Activated CD4-positive, alpha-beta T cell treated with anti-CD3 and anti-CD28 coated beads for 36 hours (primary cell): ENCODE data around the gene INSR. TPM values are rescaled to one million over a fixed set of nuclear protein-coding genes. Genes with fewer than 3 reads are reported as not detected.
"Not testable (repeated sequence)": the region's sequence is repeated elsewhere in the genome, so short reads cannot be mapped to it uniquely, and the experiment has no call there.

ENCODE experiments used
- ATAC-seq: fragments of 200-7000 bp; cut with Tn5 transposase; one replicate; pipeline ENCODE4 v1.10.0; 2021; ENCODE audit warnings: mild to moderate bottlenecking, moderate library complexity
- CTCF ChIA-PET: fragments of 350-600 bp; sonication (Branson Sonifier 250); formaldehyde crosslinking; loops from one replicate; lab custom pipeline; 2021; ENCODE audit warnings: antibody characterized with exemption; lab: Charles Lee
- POLR2A ChIA-PET: fragments of 350-600 bp; sonication (Branson Sonifier 250); formaldehyde crosslinking; loops from one replicate; lab custom pipeline; 2021; ENCODE audit warnings: antibody characterized with exemption, inconsistent platforms; lab: Charles Lee
- DNase-seq: peaks from one replicate; pipeline ENCODE4 v3.0.0-alpha.2; 2020
- H3K27ac Mint-ChIP-seq: one replicate; pipeline ENCODE4 v1.8.0; 2021; ENCODE audit warnings: mixed read lengths
- H3K27me3 Mint-ChIP-seq: one replicate; pipeline ENCODE4 v1.8.0; 2021; ENCODE audit warnings: mixed read lengths
- H3K36me3 Mint-ChIP-seq: one replicate; pipeline ENCODE4 v1.8.0; 2021; ENCODE audit warnings: low read depth, mixed read lengths
- H3K4me1 Mint-ChIP-seq: one replicate; pipeline ENCODE4 v1.8.0; 2021; ENCODE audit warnings: mixed read lengths
- H3K4me3 Mint-ChIP-seq: one replicate; pipeline ENCODE4 v1.8.0; 2021; ENCODE audit warnings: mild to moderate bottlenecking, moderate library complexity, mixed read lengths
- H3K9me3 Mint-ChIP-seq: one replicate; pipeline ENCODE4 v1.8.0; 2021; ENCODE audit warnings: low read depth, mixed read lengths
- intact Hi-C, 2 experiments: fragments of 100-400 bp; cut with DNase I in 1 of 2; cut with micrococcal nuclease in 1 of 2; formaldehyde crosslinking; loops; one replicate each; pipeline versions ENCODE4 v1.14.2 to v1.15.1; 2022 to 2024; cut with DNase I, micrococcal nuclease
- total RNA-seq, 2 experiments: library from RNA; stranded (reverse); gene quantifications; one replicate each; pipeline ENCODE4 v1.2.3, GENCODE V29; 2021

The INSR gene
- total RNA-seq, 2 experiments from 2014 or later: 3.5 to 4.2 TPM

DNA sequence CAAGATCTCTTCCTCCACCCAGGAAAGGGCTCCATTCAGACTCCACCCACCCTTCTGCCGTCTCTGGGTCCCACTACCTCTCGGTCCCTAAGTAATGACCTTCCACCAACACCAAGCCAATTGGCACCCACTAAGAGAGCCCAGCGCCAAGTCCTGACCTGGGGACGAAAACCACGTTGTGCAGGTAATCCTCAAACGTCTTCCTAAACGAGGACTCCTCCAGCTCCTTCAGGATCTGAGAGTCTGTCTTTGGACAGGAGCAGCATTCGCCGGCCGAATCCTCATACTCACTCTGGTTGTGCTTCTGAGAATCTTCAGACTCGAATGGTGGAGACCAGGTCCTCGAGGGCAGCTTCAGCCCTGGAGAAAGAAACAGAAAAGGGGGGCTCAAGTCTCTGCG is 141.6 kb downstream of the INSR start:
- ChIA-PET POLR2A (interaction anchor here (1.3 kb wide), 1 partner anchor 18 kb away, joined by 3 read pairs; no protein-coding TSS in a partner anchor), CTCF (interaction anchor here (0.6 to 1.9 kb wide), 5 partner anchors 19 to 1418 kb away, joined by 3 to 7 read pairs (median 3); no protein-coding TSS in a partner anchor)
- intact Hi-C loops: no loop called here
- Mint-ChIP-seq H3K9me3 (no peaks in the 10 kb centered on the region), H3K4me1 (no peaks in the 10 kb centered on the region), H3K4me3 (no peak overlapping the region), H3K27ac (no peak overlapping the region), H3K36me3 (no peaks in the 10 kb centered on the region), H3K27me3 (no peaks in the 10 kb centered on the region)
- DNase-seq: no peak
- no peak for ATAC-seq

- H3K27ac Mint-ChIP-seq: no peak overlapping the region
- no peaks in the 10 kb centered on the region for H3K27me3 Mint-ChIP-seq
- intact Hi-C loops: loop anchor here (1.0 to 5.0 kb wide), 3 partner anchors 48 to 191 kb away; no protein-coding TSS in a partner anchor
- CTCF ChIA-PET: interaction anchor here (0.5 to 1.6 kb wide), 7 partner anchors 25 to 1876 kb away, joined by 3 to 10 read pairs (median 3); partner anchors contain the start of gene CLEC4M
- POLR2A ChIA-PET: no interaction called here
- peaks cover 2% of the 10 kb centered on the region for H3K36me3 Mint-ChIP-seq
- no peak overlapping the region for H3K4me3 Mint-ChIP-seq
- no peaks in the 10 kb centered on the region for H3K4me1 Mint-ChIP-seq
- no peak for ATAC-seq
- DNase-seq: no peak
- H3K9me3 Mint-ChIP-seq: peaks cover 2% of the 10 kb centered on the region
These were observed 144.1 kb downstream of the INSR start for GRCh38 chr19:7149956-7150705.

GRCh38 chr19:7147119-7147675 is 147.0 kb downstream of the INSR start:
- intact Hi-C loops: loop anchor here in 1 of 2 experiments (5.0 kb wide), 1 partner anchor 45 kb away; no protein-coding TSS in a partner anchor
- H3K36me3 Mint-ChIP-seq, H3K9me3 Mint-ChIP-seq, H3K27me3 Mint-ChIP-seq, DNase-seq, ATAC-seq, H3K4me3 Mint-ChIP-seq, H3K27ac Mint-ChIP-seq, H3K4me1 Mint-ChIP-seq: not testable (repeated sequence)
- ChIA-PET CTCF (interaction anchor here (0.6 to 1.6 kb wide), 5 partner anchors 9 to 207 kb away, joined by 3 to 5 read pairs (median 3); no protein-coding TSS in a partner anchor), POLR2A (interaction anchor here (0.7 kb wide), 1 partner anchor 183 kb away, joined by 3 read pairs; no protein-coding TSS in a partner anchor)

DNA sequence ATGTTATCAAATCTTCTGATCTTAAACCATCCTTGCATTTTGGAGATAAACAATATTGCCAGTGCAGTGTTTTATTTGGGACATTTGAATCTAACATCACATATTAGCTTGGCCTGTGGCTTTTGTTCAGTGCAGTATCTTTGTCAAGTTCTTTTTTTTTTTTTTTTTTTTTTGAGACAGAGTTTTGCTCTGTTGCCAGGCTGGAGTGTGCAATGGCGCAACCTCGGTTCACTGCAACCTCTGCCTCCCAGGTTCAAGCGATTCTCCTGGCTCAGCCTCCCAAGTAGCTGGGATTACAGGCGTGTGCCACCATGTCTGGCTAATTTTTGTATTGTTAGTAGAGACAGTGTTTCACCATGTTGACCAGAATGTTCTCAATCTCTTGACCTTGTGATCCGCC is 148.1 kb downstream of the INSR start:
- H3K27ac Mint-ChIP-seq, H3K4me1 Mint-ChIP-seq, H3K4me3 Mint-ChIP-seq, H3K36me3 Mint-ChIP-seq, DNase-seq, ATAC-seq, H3K9me3 Mint-ChIP-seq, H3K27me3 Mint-ChIP-seq, POLR2A ChIA-PET: not testable (repeated sequence)
- CTCF ChIA-PET: interaction anchor here (1.1 to 1.2 kb wide), 2 partner anchors 12 to 195 kb away, joined by 5 read pairs; no protein-coding TSS in a partner anchor
- intact Hi-C loops: loop anchor here in 1 of 2 experiments (5.0 kb wide), 1 partner anchor 44 kb away; no protein-coding TSS in a partner anchor

DNA sequence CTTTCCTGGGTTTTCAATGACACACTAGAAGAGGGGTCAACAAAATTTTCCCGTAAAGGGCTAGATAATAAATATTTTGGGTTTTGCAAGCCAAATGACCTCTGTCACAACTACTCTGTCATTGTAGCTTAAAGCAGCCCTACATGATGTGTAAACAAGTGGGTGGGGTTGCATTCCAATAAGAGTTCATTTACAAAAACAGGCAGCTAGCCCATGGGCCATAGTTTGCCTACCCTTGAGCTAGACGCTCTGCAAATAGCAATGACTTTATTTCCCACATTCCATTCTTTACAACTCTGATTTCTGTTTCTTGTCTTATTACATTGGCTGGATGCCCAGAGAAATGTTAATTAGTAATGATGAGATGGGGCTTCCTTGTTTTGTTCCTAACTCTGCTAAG is 148.7 kb downstream of the INSR start:
- no peaks in the 10 kb centered on the region for H3K27me3 Mint-ChIP-seq
- H3K4me3 Mint-ChIP-seq: no peak overlapping the region
- H3K4me1 Mint-ChIP-seq: no peaks in the 10 kb centered on the region
- peaks cover 2% of the 10 kb centered on the region for H3K36me3 Mint-ChIP-seq
- peaks cover 2% of the 10 kb centered on the region for H3K9me3 Mint-ChIP-seq
- H3K27ac Mint-ChIP-seq: no peak overlapping the region
- ChIA-PET POLR2A (no interaction called here), CTCF (interaction anchor here (1.1 kb wide), 2 partner anchors 85 to 195 kb away, joined by 3 to 5 read pairs; no protein-coding TSS in a partner anchor)
- intact Hi-C loops: loop anchor here in 1 of 2 experiments (5.0 kb wide), 1 partner anchor 43 kb away; no protein-coding TSS in a partner anchor
- DNase-seq: no peak
- ATAC-seq: no peak

- peaks cover 2% of the 10 kb centered on the region for H3K9me3 Mint-ChIP-seq
- POLR2A ChIA-PET: no interaction called here
- H3K36me3 Mint-ChIP-seq: peaks cover 2% of the 10 kb centered on the region
- CTCF ChIA-PET: no interaction called here
- no peak overlapping the region for H3K27ac Mint-ChIP-seq
- no peaks in the 10 kb centered on the region for H3K27me3 Mint-ChIP-seq
- intact Hi-C loops: no loop called here
- H3K4me3 Mint-ChIP-seq: no peak overlapping the region
- H3K4me1 Mint-ChIP-seq: no peaks in the 10 kb centered on the region
- no peak for ATAC-seq
- DNase-seq: no peak
These were observed 151.4 kb downstream of the INSR start for GRCh38 chr19:7142771-7143170.

GRCh38 chr19:7140137-7140536 is 154.1 kb downstream of the INSR start:
- no peaks in the 10 kb centered on the region for H3K9me3 Mint-ChIP-seq
- ChIA-PET CTCF (interaction anchor here (0.7 kb wide), 1 partner anchor 69 kb away, joined by 3 read pairs; no protein-coding TSS in a partner anchor), POLR2A (no interaction called here)
- H3K36me3 Mint-ChIP-seq: no peaks in the 10 kb centered on the region
- no peak for ATAC-seq
- no peak overlapping the region for H3K27ac Mint-ChIP-seq
- intact Hi-C loops: no loop called here
- H3K27me3 Mint-ChIP-seq: no peaks in the 10 kb centered on the region
- no peak overlapping the region for H3K4me3 Mint-ChIP-seq
- no peaks in the 10 kb centered on the region for H3K4me1 Mint-ChIP-seq
- DNase-seq: no peak

DNA sequence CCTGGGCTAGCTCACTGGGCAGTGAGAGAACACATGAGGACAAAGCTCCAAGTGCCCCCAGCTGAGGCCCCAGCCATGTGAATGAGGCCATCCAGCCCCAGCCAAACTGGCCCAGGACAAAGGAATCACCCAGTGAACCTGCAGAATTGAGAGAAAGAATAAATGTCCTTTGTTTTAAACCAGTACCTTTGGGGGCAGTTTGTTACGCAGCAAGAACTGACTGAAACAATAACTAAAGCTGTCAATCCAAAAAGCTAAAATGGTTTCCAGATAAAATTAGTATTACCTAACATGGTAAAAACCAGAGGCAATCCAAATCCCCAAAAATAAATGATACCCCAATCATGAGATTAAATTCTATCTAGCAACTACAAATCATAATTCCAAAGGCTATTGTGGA is 155.1 kb downstream of the INSR start:
- ChIA-PET CTCF (interaction anchor here (1.1 to 1.9 kb wide), 2 partner anchors 40 to 201 kb away, joined by 3 to 9 read pairs; no protein-coding TSS in a partner anchor), POLR2A (no interaction called here)
- ATAC-seq (no peak), DNase-seq (no peak)
- H3K36me3 Mint-ChIP-seq: no peaks in the 10 kb centered on the region
- H3K4me1 Mint-ChIP-seq: no peaks in the 10 kb centered on the region
- no peak overlapping the region for H3K27ac Mint-ChIP-seq
- no peaks in the 10 kb centered on the region for H3K9me3 Mint-ChIP-seq
- H3K27me3 Mint-ChIP-seq: no peaks in the 10 kb centered on the region
- intact Hi-C loops: no loop called here
- H3K4me3 Mint-ChIP-seq: no peak overlapping the region

- Mint-ChIP-seq H3K4me1 (no peaks in the 10 kb centered on the region), H3K4me3 (no peak overlapping the region), H3K9me3 (no peaks in the 10 kb centered on the region), H3K36me3 (no peaks in the 10 kb centered on the region), H3K27me3 (no peaks in the 10 kb centered on the region), H3K27ac (no peak overlapping the region)
- DNase-seq: no peak
- ChIA-PET CTCF (interaction anchor here (0.6 to 1.9 kb wide), 3 partner anchors 39 to 349 kb away, joined by 3 to 9 read pairs (median 3); no protein-coding TSS in a partner anchor), POLR2A (no interaction called here)
- no peak for ATAC-seq
- intact Hi-C loops: no loop called here
These were observed 155.8 kb downstream of the INSR start for GRCh38 chr19:7138402-7138801.

GRCh38 chr19:7137120-7137519 is 157.1 kb downstream of the INSR start:
- no peak for ATAC-seq

GRCh38 chr19:7132054-7132453 is 162.2 kb downstream of the INSR start:
- ATAC-seq (no peak), DNase-seq (no peak)
- CTCF ChIA-PET: no interaction called here
- H3K9me3 Mint-ChIP-seq: peaks cover 2% of the 10 kb centered on the region
- H3K27ac Mint-ChIP-seq: no peak overlapping the region
- intact Hi-C loops: no loop called here
- no peaks in the 10 kb centered on the region for H3K27me3 Mint-ChIP-seq
- peaks cover 1% of the 10 kb centered on the region for H3K36me3 Mint-ChIP-seq
- POLR2A ChIA-PET: no interaction called here
- no peak overlapping the region for H3K4me3 Mint-ChIP-seq
- H3K4me1 Mint-ChIP-seq: no peaks in the 10 kb centered on the region

More at GRCh38 chr19:7137120-7137519, 157.1 kb downstream of the INSR start:
- H3K27ac Mint-ChIP-seq: no peak overlapping the region
- intact Hi-C loops: no loop called here
- ChIA-PET POLR2A (no interaction called here), CTCF (interaction anchor here (1.0 kb wide), 1 partner anchor 35 kb away, joined by 3 read pairs; no protein-coding TSS in a partner anchor)
- DNase-seq: no peak
- H3K9me3 Mint-ChIP-seq: no peaks in the 10 kb centered on the region
- no peaks in the 10 kb centered on the region for H3K4me1 Mint-ChIP-seq
- H3K4me3 Mint-ChIP-seq: no peak overlapping the region
- no peaks in the 10 kb centered on the region for H3K36me3 Mint-ChIP-seq
- H3K27me3 Mint-ChIP-seq: no peaks in the 10 kb centered on the region
